HG03139 (cell line): ENCODE data around the gene NMNAT2.
"Not testable (repeated sequence)": the region's sequence is repeated elsewhere in the genome, so short reads cannot be mapped to it uniquely, and the experiment has no call there.

Experiments used
- ATAC-seq: cut with Tn5 transposase; IDR thresholded peaks from one replicate; pipeline ENCODE4 v1.9.1; 2021; ENCODE audit not compliant: unreplicated experiment

The NMNAT2 gene

GRCh38 chr1:183417772-183418491, at the start of gene NMNAT2:
Gene NMNAT2 (minus strand): TSS chr1:183418380. CDS start chr1:183418267, 113 bp downstream.
- no peak for ATAC-seq

GRCh38 chr1:183467687-183468086, 49.5 kb upstream of the NMNAT2 start:
- ATAC-seq, result no peak

GRCh38 chr1:183466781-183467180, 48.6 kb upstream of the NMNAT2 start:
- no peak for ATAC-seq

DNA sequence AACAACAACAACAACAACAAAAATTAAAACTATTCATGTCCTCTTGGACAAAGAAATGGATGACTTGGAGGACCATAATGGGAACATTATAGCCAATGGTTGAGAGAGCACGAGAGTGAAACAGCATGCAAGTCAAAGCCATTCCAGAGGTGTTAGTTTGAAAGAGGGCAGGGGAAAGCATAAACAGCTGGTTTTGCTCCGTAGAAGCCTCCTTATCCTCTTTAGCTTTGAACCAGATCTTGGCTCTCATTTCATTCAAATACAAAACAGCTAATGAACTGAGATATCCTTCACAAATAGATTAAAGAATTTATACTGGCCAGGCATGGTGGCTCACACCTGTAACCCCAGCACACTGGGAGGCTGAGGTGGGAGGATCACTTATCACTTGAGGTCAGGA, 45.4 kb upstream of the NMNAT2 start:
- no peak for ATAC-seq

DNA sequence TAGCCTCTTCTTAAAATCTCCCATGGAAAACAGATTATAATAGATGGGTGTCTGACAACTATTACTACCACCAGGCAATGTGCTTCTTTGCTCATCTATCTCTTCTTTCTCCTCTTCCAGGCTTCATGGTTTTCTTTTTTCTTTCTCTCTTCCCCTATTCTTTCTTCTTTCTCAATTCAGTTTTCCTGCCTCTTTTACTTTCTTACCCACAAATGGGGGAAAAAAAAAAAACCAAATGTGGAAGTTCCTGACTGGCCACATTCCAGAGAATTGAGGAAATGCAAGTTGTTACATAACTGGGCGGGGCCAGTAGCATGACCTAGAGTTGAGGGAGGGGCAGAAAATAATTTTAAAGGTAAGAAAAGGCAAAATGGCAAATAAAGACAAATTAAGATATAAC, 43.2 kb upstream of the NMNAT2 start:
- no peak for ATAC-seq

- ATAC-seq, result no peak
Measured at GRCh38 chr1:183460596-183460995, 42.4 kb upstream of the NMNAT2 start.

DNA sequence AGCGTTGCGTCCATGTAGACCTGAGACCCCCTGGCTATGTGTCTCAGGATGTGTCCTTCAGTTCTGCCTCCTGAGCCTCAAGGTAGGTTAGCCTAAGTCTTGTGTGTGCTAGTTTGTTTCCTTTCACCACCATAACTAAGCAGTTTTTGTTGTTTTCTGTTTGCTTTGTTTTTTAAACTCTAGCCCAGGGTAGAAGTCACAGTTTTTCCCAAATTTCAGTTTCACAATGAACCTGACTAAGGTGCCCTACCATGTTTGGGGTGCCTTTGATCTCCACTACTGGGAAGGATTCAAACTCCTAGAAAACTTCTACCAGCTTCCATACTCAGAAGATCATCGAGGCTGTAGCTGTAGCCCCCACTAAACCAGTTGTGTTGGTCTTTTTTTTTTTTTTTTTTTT, 39.3 kb upstream of the NMNAT2 start:
- ATAC-seq, result no peak

DNA sequence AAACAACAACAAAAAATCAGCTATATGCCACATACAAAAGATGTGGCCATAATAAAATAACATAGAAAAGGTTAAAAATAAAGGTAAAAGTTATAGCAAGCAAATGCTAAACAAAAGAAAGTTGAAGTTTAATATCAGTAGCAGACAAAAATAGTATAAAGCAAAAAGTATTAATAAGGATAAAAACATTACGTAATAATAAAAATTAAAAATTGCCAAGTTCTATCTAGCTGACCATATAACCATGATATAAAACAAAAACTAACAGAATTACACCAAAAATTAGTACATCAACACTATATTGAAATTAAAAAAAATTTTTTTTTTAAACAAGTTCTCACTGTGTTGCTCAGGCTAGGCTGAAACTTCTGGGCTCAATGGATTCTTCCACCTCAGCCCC, 38.6 kb upstream of the NMNAT2 start:
- ATAC-seq, result no peak

DNA sequence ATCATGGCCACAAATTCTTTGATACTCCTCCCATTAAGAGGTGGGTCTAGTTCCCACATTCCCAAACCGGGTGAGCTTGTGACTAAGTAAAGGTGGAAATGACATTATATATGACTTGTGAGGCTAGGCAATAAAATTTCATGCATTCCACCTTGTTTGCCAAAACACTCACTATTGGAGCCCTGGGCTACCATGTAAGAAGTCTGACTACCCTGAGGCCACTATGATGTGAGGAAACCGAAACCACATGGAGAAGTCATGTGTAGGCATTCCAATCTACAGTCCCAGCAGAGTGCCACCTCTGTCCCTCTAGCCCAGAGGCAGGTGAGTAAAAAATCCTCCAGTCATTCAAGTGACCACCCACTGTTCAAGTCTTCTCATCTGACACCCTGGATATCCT, 36.2 kb upstream of the NMNAT2 start:
- ATAC-seq, result no peak

DNA sequence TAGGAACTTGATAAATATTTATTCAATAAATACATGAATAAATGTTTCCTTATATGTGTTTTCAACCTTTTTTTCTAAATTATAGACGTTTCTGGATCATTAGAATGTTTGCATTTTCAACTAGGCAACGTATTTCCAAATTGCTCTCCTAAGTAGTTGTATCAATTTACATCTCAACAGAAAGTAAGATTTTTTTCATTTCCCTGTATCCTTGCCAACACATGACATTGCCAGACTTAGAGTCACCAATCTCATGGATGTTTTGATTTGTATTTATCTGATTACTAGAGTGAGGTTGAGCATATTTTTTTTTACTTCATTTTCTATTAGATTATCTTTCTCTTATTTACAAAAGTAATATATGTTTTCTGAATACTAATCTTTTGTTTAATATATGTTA, 31.9 kb upstream of the NMNAT2 start:
- no peak for ATAC-seq

- ATAC-seq, result no peak
Measured at GRCh38 chr1:183449223-183449770, 31.1 kb upstream of the NMNAT2 start.

- ATAC-seq, result no peak
Measured at GRCh38 chr1:183444243-183444642, 26.1 kb upstream of the NMNAT2 start.

- no peak for ATAC-seq
Measured at GRCh38 chr1:183443466-183443865, 25.3 kb upstream of the NMNAT2 start.

- ATAC-seq, result no peak
Measured at GRCh38 chr1:183443011-183443410, 24.8 kb upstream of the NMNAT2 start.

- ATAC-seq, result no peak
Measured at GRCh38 chr1:183438060-183438459, 19.9 kb upstream of the NMNAT2 start.

DNA sequence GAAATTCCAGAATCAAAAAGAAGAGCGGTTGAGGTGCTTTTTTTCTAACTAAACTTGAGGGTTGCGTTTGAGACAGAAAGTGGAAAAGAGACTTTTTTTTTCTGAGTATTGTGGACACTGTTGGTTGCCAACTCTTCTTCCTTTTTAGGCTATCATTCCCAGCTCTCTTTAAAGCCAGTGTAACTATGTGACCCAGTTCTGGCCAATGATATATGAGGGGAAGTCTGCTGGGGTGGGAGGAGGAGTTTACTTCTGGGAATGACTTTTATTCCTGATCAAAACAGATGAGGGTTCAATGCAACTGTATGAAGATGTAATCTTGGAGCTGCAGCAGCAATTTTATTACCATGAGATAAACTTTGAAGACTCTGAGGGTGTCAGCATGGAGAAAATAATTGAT, 17.3 kb upstream of the NMNAT2 start:
- ATAC-seq, result no peak

- ATAC-seq, result no peak
Measured at GRCh38 chr1:183433703-183434102, 15.5 kb upstream of the NMNAT2 start.

GRCh38 chr1:183432548-183432875, 14.3 kb upstream of the NMNAT2 start:
- ATAC-seq, result no peak

DNA sequence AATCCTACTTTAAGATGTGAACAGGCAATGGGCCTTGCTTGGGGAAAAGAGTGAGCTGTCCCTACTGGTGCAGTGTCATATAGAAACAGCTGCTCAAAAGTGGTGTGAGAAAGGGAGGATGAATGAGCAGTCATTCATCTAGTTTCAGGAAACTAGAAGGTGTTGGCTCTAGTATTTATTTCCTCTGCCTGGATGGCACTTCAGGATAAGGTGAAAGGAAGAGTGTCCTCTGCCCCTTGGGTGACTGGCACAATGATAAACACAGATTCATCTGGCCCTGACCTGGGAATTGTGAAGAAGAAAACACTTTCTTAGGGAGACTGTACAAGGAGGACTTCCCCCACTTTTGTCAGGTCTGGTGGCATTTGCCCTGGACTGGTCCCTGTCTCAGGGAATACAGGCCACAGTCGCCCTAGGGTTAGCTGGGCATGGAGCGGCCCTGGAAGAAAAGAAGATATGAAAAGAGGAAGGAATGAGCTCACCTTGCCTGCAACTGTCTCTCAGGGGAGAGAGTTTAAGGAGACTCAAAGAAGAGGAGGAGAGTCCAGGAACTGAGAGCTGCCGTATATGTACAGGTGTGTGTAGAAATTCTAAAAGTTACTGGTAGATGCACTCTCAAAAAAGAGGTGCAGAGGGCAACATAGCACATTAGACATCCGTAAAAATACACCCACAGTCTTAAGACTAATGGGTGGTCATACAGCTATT, 13.8 kb upstream of the NMNAT2 start:
- ATAC-seq, result no peak

DNA sequence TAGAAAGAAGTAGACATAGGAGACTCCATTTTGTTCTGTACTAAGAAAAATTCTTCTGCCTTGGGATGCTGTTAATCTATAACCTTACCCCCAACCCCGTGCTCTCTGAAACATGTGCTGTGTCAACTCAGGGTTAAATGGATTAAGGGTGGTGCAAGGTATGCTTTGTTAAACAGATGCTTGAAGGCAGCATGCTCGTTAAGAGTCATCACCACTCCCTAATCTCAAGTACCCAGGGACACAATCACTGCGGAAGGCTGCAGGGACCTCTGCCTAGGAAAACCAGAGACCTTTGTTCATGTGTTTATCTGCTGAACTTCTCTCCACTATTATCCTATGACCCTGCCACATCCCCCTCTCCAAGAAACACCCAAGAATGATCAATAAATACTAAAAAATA, 9.4 kb upstream of the NMNAT2 start:
- not testable (repeated sequence) for ATAC-seq

DNA sequence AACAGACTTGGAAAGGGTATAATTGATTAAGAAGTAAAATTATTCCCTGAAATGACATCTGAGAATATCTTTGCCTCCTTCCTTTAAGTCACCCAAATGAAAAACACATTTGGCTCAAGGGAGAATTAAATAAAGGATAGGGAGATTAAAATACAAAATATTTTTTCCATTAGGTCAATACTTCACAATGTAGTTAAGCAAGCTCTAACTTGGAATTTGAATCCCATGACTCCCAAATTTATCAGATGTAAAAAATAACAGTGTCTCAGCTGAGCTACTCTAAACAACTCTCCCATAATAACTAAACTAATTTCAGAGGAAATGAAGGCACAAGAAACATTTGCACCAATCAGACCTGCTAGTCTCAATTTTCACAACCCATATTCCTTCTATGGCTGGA, 6.5 kb upstream of the NMNAT2 start:
- no peak for ATAC-seq

- no peak for ATAC-seq
Measured at GRCh38 chr1:183423541-183423940, 5.4 kb upstream of the NMNAT2 start.

DNA sequence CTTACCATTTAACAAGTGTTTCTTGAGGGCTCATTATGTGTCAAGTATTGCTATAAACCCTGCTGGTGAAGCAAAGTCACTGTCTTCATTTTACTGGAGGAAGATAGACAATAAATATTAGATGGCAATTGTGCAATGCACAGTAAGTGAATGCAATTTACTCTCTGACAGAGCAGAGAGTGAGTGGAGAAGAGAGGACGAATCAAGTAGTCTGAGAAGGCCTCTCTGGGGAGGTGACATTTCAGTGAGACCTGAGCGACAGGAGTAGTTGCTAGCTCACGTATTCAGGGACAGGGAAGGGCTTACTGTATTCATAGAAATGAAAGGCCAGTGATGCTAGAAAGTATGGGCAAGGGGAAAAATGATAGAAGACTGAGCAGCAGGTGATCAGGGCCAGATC, 1.2 kb upstream of the NMNAT2 start:
- ATAC-seq, result no peak
